NCI-H510A treated with DMSO at 0.1 percent for 48 hours (cell line): Measurements from ENCODE around the gene AKR1C2.
"Not testable (repeated sequence)": the region's sequence is repeated elsewhere in the genome, so short reads cannot be mapped to it uniquely, and the experiment has no call there.

Source experiments
- DNase-seq: peaks from one replicate; lab custom pipeline; 2025; lab: John Stamatoyannopoulos, UW

The AKR1C2 gene

DNA sequence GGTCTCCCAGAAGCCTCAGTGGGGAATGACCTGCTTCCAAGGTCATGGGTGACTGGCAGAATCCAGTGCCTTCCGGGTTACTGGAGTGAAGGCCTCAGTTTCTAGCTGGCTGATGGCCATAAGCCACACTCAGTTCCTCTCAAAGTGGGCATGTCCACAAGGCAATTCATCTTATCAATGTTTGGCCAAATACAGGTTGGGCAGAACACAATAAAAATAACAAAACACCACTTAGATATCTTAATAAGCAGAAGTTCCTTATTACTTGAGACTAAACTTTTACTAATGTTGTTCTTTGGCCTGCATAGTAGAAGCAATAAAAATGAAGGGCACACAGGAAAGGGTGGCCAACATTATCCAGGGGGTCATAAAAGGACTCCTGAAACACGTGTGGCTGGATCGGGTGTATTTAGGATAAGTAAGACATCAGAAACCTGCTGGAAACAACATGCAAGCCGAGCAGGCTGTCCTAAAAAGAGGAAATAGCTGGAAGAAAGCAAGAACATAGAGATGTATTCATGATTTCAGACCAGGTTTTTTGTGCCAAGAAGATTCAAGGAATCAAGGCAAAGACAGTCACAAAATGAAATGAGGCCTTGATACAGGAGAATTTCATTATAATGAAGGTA, 19.6 kb upstream of the AKR1C2 start:
- no peak for DNase-seq

DNA sequence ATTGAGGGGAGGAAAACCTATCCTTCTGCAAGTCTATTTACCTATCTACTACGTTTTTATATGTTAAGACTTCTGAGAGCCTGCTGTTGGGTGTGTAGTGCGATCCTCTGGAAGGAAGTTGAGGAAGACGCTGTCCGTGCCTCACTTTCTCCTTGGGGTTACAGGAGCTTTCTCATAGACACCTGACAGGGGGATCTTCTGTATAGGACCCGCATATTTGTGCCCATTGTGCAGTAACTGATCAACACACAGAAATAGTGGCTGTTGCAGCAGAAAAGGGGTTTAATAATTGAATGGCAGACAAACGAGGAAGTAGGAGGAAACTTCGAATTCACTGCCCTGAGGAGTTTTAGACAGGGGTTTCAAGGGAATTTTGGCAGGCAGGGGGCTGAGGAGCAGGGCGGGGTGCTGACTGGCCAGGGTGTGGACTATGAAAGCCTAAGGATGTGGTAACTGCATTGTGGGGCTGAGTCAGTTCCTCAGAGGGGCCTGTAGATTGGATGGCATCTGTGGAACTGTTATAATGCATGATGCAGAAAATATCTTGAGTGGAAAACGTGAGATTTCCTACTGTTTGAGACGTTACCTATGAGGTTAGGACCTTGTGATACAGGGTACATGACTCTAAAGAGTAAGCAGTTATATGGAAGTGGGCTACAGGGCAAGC, 18.1 kb upstream of the AKR1C2 start:
- not testable (repeated sequence) for DNase-seq

DNA sequence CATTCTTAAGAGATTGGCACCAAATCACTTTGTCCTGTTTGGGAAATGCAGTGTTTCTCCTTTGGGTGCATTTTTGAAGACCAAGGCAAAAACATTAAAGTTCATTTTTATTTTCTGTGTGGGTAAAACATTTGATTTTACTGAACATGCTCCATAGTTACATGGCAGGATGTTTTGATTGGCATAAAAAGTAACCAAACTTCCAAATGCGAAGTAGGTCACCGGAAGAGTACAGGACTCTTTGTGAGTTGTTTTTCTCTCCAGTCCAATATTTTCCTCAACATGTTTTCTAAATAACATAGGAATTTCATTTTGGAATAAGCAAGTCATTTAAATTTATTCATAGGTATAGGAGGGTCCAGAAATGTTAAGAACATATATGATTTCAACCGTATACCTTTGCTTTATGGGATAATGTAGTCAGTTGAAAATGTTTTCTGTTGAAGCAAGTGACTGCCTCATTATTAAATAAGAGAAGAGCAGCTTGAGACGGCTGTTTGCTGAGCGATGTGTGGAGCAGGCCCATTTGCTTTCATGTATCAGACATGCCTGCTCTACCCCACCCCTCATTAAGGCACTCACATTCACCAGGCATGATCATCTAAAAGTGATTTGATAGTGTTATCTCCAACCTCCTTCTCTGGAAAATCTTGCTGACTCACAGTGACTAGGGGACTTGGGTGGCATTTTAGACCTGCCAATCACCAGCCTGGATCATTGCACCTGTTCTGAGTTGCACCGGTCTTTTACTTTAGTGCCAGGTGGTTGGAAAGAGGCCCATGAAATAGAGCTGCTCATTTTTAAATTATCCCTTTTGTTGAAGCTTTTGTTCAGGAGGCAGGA, 16.3 kb upstream of the AKR1C2 start:
- peak; percentile 91 for DNase-seq

DNA sequence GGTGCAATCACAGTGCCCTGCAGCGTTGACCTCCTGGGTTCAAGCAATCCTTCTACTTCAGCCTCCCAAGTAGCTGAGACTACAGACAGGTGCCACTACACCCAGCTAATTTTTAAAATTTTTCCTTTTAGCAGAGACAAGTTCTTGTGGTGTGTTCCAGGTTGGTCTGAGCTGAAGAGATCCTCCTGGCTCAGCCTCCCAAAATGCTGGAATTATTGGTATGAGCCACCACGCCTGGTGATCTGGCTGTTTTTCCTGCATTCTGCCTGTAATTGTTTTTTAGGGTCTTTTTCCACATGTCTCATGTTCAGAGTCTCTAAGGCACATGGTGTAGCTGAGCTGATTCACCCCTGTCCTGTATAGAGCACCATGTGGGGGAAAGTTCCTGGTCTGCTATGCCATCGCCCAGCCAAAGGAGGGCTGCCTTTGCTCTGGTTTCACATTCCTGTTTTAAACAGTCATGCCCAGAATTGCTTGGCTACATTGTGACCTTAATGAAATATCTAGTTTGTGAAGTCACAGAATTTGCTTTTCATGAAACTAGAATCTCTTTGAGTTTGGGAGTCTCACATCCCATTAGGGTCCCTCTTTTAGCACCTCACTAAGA, 15.1 kb upstream of the AKR1C2 start:
- DNase-seq, result not testable (repeated sequence)

DNA sequence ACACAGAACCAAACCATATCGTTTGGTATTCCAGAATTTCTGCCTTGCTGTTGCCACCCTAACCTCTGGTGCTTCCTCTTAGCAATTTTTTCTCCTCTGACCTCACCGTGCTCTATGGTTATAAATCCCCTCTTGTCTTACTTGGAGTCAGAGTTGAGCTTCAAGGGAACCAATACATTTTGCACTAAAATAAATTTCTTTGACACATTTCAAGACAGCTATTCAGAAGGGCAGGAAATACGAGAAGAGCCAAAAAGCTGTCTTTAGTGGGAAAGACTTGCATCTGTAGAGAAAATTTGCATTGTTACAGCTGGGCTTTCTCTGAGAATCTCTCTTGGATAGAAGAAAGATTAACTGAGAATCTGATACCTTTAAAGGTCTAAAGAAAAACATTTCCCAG, 14.5 kb upstream of the AKR1C2 start:
- no peak for DNase-seq

DNA sequence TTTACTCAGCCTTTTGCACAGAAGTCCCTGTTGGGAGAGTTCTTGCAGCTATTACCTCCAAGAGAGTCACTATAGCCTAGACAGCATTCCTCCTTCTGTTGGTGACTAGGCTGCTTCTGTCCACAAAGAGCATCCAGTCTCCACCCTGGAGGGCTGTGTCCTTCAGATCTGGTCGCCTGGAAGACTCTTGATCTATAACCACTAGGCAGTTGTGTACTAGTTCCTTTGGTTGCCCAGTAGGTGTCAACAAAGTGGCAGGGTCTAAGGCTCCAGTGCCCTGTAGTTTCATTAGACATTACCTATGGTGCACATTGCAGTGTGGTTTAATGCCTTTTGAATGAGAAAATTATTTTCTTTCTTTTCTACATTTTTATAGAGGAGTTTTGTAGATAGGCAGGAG, 11.3 kb upstream of the AKR1C2 start:
- DNase-seq, result no peak

DNA sequence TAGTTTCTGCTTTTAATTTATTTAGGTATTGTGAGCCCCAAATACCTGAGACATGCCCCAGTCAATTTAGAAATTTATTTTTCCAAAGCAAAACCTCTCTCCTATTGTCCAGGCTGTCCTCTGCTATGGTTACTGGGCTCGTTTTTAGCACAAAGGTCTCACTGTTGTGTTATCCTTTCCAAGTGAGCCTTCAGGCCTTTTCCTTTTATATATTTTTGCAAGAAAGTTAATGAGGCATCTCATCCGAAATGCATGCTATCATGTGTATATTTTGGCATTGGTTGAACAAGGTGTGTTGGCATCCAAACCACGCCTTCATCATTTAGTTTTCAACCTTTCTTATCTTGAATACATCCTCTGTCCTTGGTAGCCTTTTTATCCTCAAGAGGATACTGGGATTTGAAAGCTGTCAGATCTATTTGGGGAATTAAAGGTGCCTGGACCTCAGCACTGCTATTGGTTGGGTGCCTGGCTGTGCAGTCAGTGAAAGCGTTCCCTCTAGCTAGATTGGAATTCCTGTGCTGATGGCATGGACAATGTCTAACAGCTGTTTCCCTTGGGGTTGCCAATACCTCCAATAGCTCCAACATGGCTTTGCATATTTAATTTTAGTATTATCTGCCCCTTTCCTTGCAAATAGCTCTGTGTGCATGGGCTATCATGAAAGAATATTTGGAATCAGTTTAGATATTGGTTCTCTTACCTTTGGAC, 10.7 kb upstream of the AKR1C2 start:
- DNase-seq, result not testable (repeated sequence)

DNA sequence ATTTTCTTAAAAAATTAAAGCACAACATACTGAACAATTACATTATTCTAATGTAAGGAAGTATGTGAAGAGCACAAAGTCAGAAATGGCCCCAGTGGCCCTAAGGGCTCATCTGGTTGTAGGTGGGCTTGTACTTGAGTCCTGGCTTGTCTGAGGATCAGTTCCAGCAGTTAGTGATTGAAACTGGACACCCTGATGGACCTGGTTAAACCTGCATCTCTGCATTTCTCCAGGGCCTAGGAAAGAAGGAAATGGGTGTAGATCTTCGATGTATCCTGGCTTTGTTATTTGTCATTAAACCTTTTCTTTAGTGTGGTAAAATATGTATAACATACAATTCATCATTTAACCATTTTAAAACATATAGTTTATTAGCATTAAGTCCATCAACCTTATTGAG, 9.7 kb upstream of the AKR1C2 start:
- DNase-seq, result peak; percentile 4

DNA sequence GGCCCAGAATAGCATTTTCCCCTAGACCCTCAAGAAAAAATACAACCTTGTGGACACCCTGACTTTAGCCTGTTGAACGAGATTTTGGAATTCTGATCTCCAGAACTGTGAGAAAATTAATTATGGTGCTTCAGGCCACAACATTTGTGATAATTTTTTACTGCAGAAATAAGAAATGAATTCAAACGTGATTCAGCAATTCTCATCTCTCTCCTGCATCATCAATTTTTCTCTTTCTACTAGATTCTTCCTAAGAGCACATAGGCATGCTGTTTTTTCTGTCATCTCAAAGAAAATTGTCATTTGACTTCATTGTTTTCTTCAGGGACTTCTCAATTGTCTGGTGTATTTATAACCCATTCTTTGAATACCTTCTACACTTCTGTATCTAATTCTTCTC, 8.9 kb upstream of the AKR1C2 start:
- no peak for DNase-seq

DNA sequence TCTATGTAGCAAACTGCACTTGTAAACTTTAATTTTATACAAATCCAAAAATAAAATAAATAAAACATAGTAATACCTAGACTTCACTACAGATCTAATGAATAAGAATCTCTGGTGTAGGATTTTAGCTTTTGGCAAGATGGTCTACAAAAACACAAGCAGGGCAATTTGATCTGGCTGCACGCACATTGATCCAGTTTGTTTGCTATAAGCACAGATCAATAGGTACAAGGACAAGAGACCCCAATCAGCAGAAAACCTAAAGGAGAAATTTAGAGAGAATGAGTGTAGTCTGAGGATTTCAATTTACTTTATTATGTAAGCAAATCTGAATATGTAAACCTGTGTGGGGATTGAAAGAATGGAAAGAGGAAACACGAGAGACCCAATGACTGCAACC, 7.7 kb upstream of the AKR1C2 start:
- DNase-seq, result not testable (repeated sequence)

DNA sequence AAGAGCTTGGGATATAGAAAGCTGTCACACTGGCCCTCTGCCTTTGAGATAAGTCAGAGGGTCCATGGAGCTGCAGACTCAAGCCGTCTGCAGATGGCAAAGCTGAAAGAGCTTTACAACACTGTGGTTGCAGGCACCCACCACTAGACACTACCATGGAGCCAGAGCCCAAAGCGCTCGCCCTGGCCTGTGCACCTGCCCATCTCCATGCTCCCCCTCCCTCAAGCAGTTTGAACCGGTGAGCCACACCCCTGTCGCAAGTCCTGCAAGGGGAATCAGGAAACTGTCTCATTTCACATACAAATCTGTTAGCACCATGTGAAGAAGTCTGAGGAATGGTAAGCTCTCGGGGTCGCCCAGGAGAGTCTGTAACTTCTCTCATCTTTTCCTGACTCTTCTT, 6.4 kb upstream of the AKR1C2 start:
- not testable (repeated sequence) for DNase-seq

DNA sequence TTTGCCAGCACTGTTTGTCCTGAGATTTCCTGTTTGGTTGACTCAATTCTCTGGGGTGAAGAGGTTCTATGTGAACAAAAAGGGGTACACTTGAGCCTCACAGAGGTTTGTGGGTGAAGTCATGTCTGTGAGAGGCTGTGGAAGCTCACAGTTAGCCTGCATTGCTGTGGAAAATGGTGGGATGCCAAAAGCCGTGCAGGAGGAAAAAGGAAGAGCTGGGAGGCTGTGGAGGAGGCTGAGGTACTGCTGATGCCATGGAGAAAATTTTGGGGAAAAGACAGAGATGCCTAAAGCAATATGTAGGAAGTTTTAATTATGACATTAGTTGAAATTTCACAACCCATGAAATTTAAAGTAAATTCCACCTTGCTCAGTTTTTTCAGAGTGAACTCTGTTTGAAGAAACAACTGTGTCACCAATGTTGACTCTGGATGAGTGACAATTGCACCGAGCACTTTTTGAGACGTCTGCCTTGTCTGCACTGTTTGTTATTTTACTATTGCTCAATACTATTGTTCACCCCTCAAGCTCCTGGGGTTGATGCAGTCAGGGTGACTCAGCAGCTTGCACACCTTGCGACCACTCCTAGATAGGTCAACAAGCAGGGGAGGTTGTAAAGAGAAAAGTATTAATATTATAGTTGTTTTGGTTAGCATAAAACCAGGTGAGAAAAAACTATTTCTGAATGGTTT, 5.3 kb upstream of the AKR1C2 start:
- not testable (repeated sequence) for DNase-seq

DNA sequence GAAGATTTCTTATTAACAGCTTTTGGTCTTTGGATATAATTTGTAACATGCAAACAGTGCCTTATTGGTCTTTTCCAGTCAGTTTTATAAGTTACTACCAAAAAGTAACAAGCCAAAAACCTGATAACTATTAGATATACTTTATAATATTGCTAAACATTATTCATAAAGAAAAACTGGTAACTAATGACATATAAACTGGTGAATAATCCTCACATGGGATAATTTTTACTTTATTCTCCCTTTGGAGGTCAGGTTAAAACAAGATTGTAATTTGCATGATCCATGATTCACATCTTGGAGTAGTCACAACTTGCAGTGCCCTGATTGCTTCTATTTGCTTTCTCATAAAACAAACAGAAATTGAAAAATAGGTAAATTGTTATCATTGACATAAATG, 844 bp upstream of the AKR1C2 start:
- not testable (repeated sequence) for DNase-seq

DNA sequence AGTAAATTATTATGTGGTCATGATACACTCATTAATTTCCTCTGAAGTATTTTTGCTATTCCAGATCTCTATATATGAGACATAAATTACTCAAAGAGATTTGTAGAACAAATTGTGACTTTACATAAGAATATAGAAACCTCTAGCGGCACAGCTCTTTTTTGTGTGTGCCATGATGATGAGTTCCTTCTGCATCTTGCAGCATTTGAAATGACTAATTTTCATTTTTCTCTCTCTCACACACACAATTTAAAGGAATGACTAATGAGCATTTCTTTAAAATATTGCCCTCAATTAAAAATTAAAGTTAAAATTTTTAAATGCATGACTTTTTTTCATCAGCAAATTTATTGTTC, 351 bp upstream of the AKR1C2 start:
- not testable (repeated sequence) for DNase-seq

DNA sequence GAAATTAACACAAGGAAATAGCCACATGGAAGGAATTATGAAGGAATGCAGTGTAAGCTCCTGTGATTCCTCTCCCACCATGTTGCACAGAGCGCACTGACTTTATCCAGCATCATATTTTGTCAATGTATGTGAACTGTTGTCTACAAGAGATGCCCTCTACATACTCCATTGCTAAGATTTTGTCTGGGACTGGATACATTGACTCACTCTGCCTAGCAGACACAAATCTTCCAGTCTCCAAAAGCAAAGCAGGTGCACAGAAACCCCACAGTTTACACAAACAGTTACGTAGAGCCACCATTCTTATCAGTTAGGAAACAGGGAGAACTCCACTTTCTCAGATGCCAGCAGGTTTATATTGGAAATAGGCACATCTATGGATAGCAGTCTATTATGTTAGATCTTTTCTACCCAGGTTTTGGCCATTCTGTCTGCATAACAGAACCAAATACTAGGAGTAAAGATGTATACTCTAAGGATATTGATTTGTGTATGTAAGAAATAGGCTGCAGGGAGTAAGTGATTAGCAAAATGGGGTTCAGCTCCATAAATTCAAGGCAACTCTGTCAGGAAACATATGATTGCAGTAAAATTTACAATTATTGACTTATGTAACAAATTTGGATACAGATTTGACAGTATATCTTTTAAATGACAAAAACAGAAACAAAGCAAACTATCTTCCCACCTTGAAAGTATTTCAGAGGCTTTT, 1.5 kb downstream of the AKR1C2 start:
- DNase-seq, result no peak

DNA sequence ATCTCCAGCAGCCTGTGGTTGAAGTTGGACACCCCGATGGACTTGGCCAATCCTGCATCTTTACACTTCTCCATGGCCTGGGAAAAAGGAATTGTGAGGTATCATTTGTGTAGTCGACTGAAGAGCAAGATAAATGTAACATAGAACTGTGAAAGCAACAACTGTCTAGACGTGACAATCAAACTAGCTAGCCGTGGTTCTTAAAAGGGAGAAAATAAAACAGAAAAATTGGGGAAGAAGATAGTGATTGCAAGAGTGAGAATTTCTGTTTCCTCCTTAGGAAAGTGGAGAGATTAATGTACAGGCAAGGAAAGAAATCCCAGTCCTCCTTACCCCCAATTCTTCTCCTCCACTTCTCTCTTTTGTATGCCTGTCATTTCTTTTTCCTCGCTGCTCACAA, 5.0 kb downstream of the AKR1C2 start:
- DNase-seq, result no peak

DNA sequence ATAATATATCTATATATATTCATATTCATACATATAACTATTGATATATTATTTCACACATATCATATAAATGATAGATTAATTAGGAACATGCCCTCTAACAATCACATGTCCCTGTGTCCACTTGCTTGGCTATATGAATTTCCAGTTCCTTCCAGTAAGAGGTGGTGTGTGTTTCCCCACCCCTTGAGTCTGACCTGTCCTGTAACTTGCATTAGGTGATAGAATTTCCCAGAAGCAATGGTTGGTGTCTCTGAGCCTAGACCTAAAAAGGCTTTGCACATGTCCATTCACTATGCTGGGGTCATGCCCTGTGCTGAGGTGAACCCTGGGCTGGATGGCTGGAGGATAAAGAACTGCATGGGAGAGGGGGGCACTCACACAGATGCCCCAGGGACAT, 9.4 kb downstream of the AKR1C2 start:
- not testable (repeated sequence) for DNase-seq

DNA sequence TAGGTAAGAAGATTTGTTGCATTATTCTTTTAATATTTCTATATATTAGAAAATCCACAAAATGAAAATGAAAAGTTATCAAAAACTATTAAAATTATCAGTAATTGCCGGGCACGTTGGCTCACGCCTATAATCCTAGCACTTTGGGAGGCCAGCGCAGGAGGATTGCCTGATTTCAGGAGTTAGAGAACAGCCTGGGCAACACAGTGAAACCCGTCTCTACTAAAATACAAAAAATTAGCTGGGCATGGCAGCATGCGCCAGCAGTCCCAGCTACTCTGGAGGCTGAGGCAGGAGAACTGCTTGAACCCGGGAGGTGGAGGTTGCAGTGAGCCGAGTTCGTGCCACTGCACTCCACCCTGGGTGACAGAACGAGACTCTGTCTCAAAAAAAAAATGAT, 11.1 kb downstream of the AKR1C2 start:
- not testable (repeated sequence) for DNase-seq

DNA sequence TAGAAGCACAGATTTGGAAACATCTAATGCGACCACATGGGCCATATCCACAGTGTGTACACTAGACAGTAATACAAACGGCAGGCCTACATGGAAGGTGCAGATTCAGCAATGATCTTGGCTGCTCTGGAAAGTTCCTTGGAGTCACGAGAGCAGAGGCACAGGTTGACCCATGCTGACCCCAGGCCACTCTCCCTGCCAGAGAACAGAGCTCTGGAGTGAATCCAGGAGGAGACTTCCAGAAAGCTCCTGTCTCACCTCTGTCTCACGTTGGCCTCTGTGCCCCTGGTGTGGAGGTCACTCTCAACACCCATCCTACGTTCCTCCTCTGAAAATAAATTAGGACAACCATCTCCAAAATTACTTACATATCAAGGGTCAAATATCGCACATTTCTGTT, 12.2 kb downstream of the AKR1C2 start:
- DNase-seq, result not testable (repeated sequence)

DNA sequence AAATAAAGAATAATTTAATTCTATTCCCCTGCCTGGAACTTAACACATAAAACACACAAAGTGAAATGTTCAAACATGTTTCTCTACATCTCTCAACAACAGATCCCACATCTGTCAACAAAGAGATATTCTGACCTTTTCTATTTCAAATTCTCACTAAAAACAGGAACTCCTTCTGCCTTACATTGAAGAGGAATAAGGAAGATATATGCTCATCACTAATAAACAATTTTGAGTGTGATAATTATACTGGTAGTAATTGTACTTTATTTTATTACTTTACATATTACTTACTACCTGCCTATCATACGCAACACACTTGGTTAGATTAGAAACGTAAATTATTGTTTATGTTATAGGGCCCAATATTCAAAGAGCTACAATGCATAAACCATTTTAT, 13.4 kb downstream of the AKR1C2 start:
- no peak for DNase-seq
